Adrenal gland (tissue), 12 donors: ENCODE data around the gene OTUB2. TPM values are rescaled to one million over a fixed set of nuclear protein-coding genes. Genes with fewer than 3 reads are reported as not detected.

Experiments used
- DNase-seq, 7 donors: peaks; one replicate each; pipeline ENCODE4 v3.0.0-alpha.2; 2019 to 2020
- H3K27ac ChIP-seq, 5 donors: fragments of 200-600 bp; sonication (generic) in 4 of 5; 1 replicate in 3 of 5; 2 replicates in 2 of 5; pipeline versions ENCODE4 v1.5.1 to v1.8.0; 2016 to 2020; ENCODE audit warnings: mild to moderate bottlenecking in 1 of 5
- H3K27me3 ChIP-seq: fragments of 200-600 bp; 2 replicates; pipeline ENCODE4 v1.8.0; 2021
- H3K36me3 ChIP-seq, 2 donors: fragments of 200-600 bp; replicated peaks in 1 of 2; 1 replicate in 1 of 2; 2 replicates in 1 of 2; pipeline versions ENCODE4 v1.5.1 to v1.8.0; 2018 to 2022
- H3K4me1 ChIP-seq, 2 donors: fragments of 200-600 bp; replicated peaks in 1 of 2; 1 replicate in 1 of 2; 2 replicates in 1 of 2; pipeline versions ENCODE4 v1.5.1 to v1.8.0; 2018 to 2021
- H3K4me3 ChIP-seq, 4 donors: fragments of 200-600 bp; sonication (generic) in 3 of 4; one replicate each; pipeline ENCODE4 v1.5.1; 2016 to 2018
- H3K9me3 ChIP-seq, 3 donors: fragments of 200-600 bp; sonication (generic) in 1 of 3; replicated peaks in 1 of 3; 1 replicate in 2 of 3; 2 replicates in 1 of 3; pipeline versions ENCODE4 v1.5.1 to v1.8.0; 2016 to 2021
- CTCF ChIP-seq, 6 experiments: fragments of 450-650 bp in 4 of 6; fragments of 200-600 bp in 2 of 6; sonication (generic) in 1 of 6; IDR thresholded peaks; 1 replicate in 5 of 6; 2 replicates in 1 of 6; pipeline versions ENCODE4 v1.5.1 to v1.8.0; 2016 to 2021; ENCODE audit warnings: antibody characterized with exemption in 6 of 6, mild to moderate bottlenecking in 2 of 6, moderate library complexity in 1 of 6
- POLR2A ChIP-seq, 2 donors: fragments of 450-650 bp; IDR thresholded peaks; one replicate each; pipeline ENCODE4 v1.6.1; 2017; ENCODE audit warnings: antibody characterized with exemption in 2 of 2, mild to moderate bottlenecking in 2 of 2, moderate library complexity in 1 of 2
- WGBS, 4 donors: extraction: QIAGEN DNeasy Blood & Tissue Kit in 2 of 4; methylation state at CpG; one replicate each; pipeline versions ENCODE4 v1.1.5 to v1.1.7; 2013 to 2017; 5-methylcytosine and 5-hydroxymethylcytosine counted together
- intact Hi-C, 2 donors: fragments of 100-400 bp; cut with DNase I; formaldehyde crosslinking; loops; one replicate each; pipeline versions ENCODE4 v1.14.1 to v1.15.0; 2022 to 2023
- polyA plus RNA-seq, 3 donors: library from polyadenylated mRNA; stranded (reverse); fragments of 200-250 nt in 2 of 3; fragments of 350-450 nt in 1 of 3; fragmentation: Illumina TruSeq in 1 of 3; extraction: RNeasy Lipid Tissue Mini Kit (QIAGEN cat#74804) in 1 of 3; gene quantifications; one replicate each; pipeline ENCODE4 v1.2.3, GENCODE V29; 2013 to 2014
- total RNA-seq, 9 donors: library from RNA; depleted of rRNA in 4 of 9; stranded (reverse); fragments of >200 nt in 4 of 9; fragments of 120-200 nt in 1 of 9; fragmentation: NEBNext Ultra II Directional in 1 of 9; extraction: Animal tissue kit (Norgen Biotek cat#: 25700) in 1 of 9; gene quantifications; one replicate each; pipeline versions ENCODE4 v1.1.0 to v1.2.4, GENCODE V29; 2013 to 2023
- donor health status: healthy with polysubstance abuse.
- donor health status: Bipolar disorder and iron deficiency.
- donor health status: DM: yes; HTN: yes; CAD: no.
- donor health status: DM: no; HTN: no; CAD: no.
- donor health status: DM: no; HTN: no; CAD: no.
- donor health status: DM: yes; HTN: yes; CAD: no.

Gene OTUB2
- total and polyA plus RNA-seq, 12 donors = 0.17 to 10.7 (median 1.5) TPM

GRCh38 chr14:93997082-93997481 lies 29.1 kb upstream of the OTUB2 start, which contains the start of gene CCDC197:
TSS of gene CCDC197 (plus strand) at chr14:93997301. CDS start at chr14:93998132, 831 bp downstream.
- H3K9me3 ChIP-seq = no peaks in the 10 kb centered on the region
- H3K4me3 ChIP-seq = no peak within 1 kb of the TSS
- intact Hi-C loops = no loop called here
- H3K27ac ChIP-seq = no peak within 1 kb of the TSS
- H3K4me1 ChIP-seq = peaks cover 0 to 14% of the 10 kb centered on the region in 2 donors
- WGBS, 4 donors = 60 to 83% (median 73%) methylated on average over 1 of the region's 1 CpG
- no peak for TF ChIP-seq CTCF (IDR thresholded peaks at IDR 0.05)
- no peak for TF ChIP-seq POLR2A (IDR thresholded peaks at IDR 0.05)
- DNase-seq = peak in 1 of 7 donors; percentile 13
- no peaks in the 10 kb centered on the region for H3K36me3 ChIP-seq
- peaks cover 7% of the 10 kb centered on the region for H3K27me3 ChIP-seq

- H3K4me1 ChIP-seq = peaks cover 0 to 14% of the 10 kb centered on the region in 2 donors
- TF ChIP-seq POLR2A (IDR thresholded peaks at IDR 0.05) = no peak
- no peak for TF ChIP-seq CTCF (IDR thresholded peaks at IDR 0.05)
Measured at GRCh38 chr14:93997916-93998870, 27.9 kb upstream of the OTUB2 start.

GRCh38 chr14:93998871-93999403 lies 27.2 kb upstream of the OTUB2 start:
- TF ChIP-seq POLR2A (IDR thresholded peaks at IDR 0.05) (no peak), CTCF (IDR thresholded peaks at IDR 0.05) (no peak)
- peaks cover 7% of the 10 kb centered on the region for H3K27me3 ChIP-seq
- intact Hi-C loops = loop anchor here in 1 of 2 donors (2.0 kb wide), 1 partner anchor 56 kb away; no protein-coding TSS in a partner anchor
- H3K9me3 ChIP-seq = no peaks in the 10 kb centered on the region
- no peak overlapping the region for H3K4me3 ChIP-seq
- peaks cover 0 to 14% of the 10 kb centered on the region in 2 donors for H3K4me1 ChIP-seq
- no peaks in the 10 kb centered on the region for H3K36me3 ChIP-seq
- DNase-seq = no peak
- WGBS, 4 donors = 77 to 95% (median 89%) methylated on average over 5 to 7 of the region's 7 CpGs
- no peak overlapping the region for H3K27ac ChIP-seq

More at GRCh38 chr14:93997916-93998870, 27.9 kb upstream of the OTUB2 start:
- Histone ChIP-seq H3K4me3 (no peak overlapping the region), H3K9me3 (no peaks in the 10 kb centered on the region), H3K27ac (no peak overlapping the region), H3K27me3 (peaks cover 7% of the 10 kb centered on the region), H3K36me3 (no peaks in the 10 kb centered on the region)
- WGBS, 4 donors = 83 to 89% (median 86%) methylated on average over 12 to 17 of the region's 17 CpGs
- DNase-seq = no peak
- intact Hi-C loops = loop anchor here in 1 of 2 donors (2.0 kb wide), 1 partner anchor 55 kb away; no protein-coding TSS in a partner anchor

- DNase-seq = no peak
- Histone ChIP-seq H3K4me1 (peaks cover 0 to 12% of the 10 kb centered on the region in 2 donors), H3K27ac (no peak overlapping the region), H3K36me3 (no peaks in the 10 kb centered on the region), H3K27me3 (peaks cover 7% of the 10 kb centered on the region), H3K4me3 (no peak overlapping the region), H3K9me3 (no peaks in the 10 kb centered on the region)
- 60 to 78% (median 68%) methylated on average over 5 to 8 of the region's 8 CpGs for WGBS, 4 donors
- TF ChIP-seq CTCF (IDR thresholded peaks at IDR 0.05) (no peak), POLR2A (IDR thresholded peaks at IDR 0.05) (no peak)
- intact Hi-C loops = loop anchor here in 1 of 2 donors (2.0 kb wide), 1 partner anchor 57 kb away; no protein-coding TSS in a partner anchor
Measured at GRCh38 chr14:93999573-93999972, 26.6 kb upstream of the OTUB2 start.
